DND-41 (cell line): ENCODE data around the gene PHF24.

ENCODE experiments used
- ATAC-seq: fragments of 200-7000 bp; cut with Tn5 transposase; 3 replicates; pipeline ENCODE4 v1.9.1; 2021; ENCODE audit warnings: low read depth; ENCODE audit not compliant: insufficient read depth
- DNase-seq: peaks from one replicate; pipeline ENCODE4 v3.0.0-alpha.2; 2020
- H2AFZ ChIP-seq: 2 replicates; pipeline ENCODE4 v1.6.0; 2012; ENCODE audit warnings: low read depth, low read length
- H3K27ac ChIP-seq: 2 replicates; pipeline ENCODE4 v1.5.1; 2012; ENCODE audit warnings: low read length, inconsistent platforms
- H3K27me3 ChIP-seq: fragments of 200-600 bp; sonication (generic); 2 replicates; pipeline ENCODE4 v1.6.0; 2012; ENCODE audit warnings: low read length, mild to moderate bottlenecking, inconsistent platforms; ENCODE audit not compliant: insufficient read depth, poor library complexity
- H3K36me3 ChIP-seq: 2 replicates; pipeline ENCODE4 v1.5.1; 2012; ENCODE audit warnings: low read length, inconsistent platforms; ENCODE audit not compliant: insufficient read depth
- H3K4me1 ChIP-seq: 2 replicates; pipeline ENCODE4 v1.5.1; 2012; ENCODE audit warnings: mild to moderate bottlenecking, low read length; ENCODE audit not compliant: insufficient read depth
- H3K4me2 ChIP-seq: 2 replicates; pipeline ENCODE4 v1.6.0; 2012; ENCODE audit warnings: mild to moderate bottlenecking, moderate library complexity, low read length, inconsistent platforms; ENCODE audit not compliant: insufficient read depth
- H3K4me3 ChIP-seq, 2 experiments: fragments of 200-600 bp in 1 of 2; shearing (Covaris generic) in 1 of 2; 2 replicates each; pipeline ENCODE4 v1.5.1; 2012 to 2016; ENCODE audit warnings: inconsistent platforms in 2 of 2, low read length in 2 of 2, mild to moderate bottlenecking in 2 of 2, low read depth in 1 of 2, moderate library complexity in 1 of 2
- H3K79me2 ChIP-seq: 2 replicates; pipeline ENCODE4 v1.6.0; 2012; ENCODE audit warnings: low read length, inconsistent platforms; ENCODE audit not compliant: insufficient read depth
- H3K9ac ChIP-seq: 2 replicates; pipeline ENCODE4 v1.6.0; 2012; ENCODE audit warnings: low read depth, mild to moderate bottlenecking, inconsistent platforms, low read length, moderate library complexity
- H3K9me3 ChIP-seq: 2 replicates; pipeline ENCODE4 v1.5.1; 2012; ENCODE audit warnings: low read length, moderate library complexity, mild to moderate bottlenecking, inconsistent platforms; ENCODE audit not compliant: insufficient read depth, severe bottlenecking
- H4K20me1 ChIP-seq: 2 replicates; pipeline ENCODE4 v1.6.0; 2012; ENCODE audit warnings: low read length; ENCODE audit not compliant: insufficient read depth
- CTCF ChIP-seq: IDR thresholded peaks from 2 replicates; pipeline ENCODE4 v1.5.1; 2012; ENCODE audit warnings: borderline replicate concordance, low read length, moderate library complexity, mild to moderate bottlenecking; ENCODE audit not compliant: poor library complexity, severe bottlenecking; ENCODE audit errors: extremely low read depth
- EZH2 ChIP-seq: IDR thresholded peaks from 3 replicates; pipeline ENCODE4 v1.6.1; 2012; ENCODE audit warnings: borderline replicate concordance, low read depth, mild to moderate bottlenecking, moderate library complexity, low read length, inconsistent platforms; ENCODE audit not compliant: severe bottlenecking

The PHF24 gene

GRCh38 chr9:35000535-35001284 is 42.6 kb downstream of the PHF24 start:
- H3K4me3 ChIP-seq = no peak overlapping the region
- H3K27ac ChIP-seq = no peak overlapping the region
- no peaks in the 10 kb centered on the region for H3K79me2 ChIP-seq
- no peaks in the 10 kb centered on the region for H4K20me1 ChIP-seq
- no peak overlapping the region for H3K4me2 ChIP-seq
- no peaks in the 10 kb centered on the region for H3K9me3 ChIP-seq
- DNase-seq (no peak), ATAC-seq (no peak)
- 0 out of 2 replicates have a peak, but pooled peaks cover 2% of the 10 kb centered on the region for H3K36me3 ChIP-seq
- no peak overlapping the region for H3K9ac ChIP-seq
- TF ChIP-seq CTCF = no peak
- no peak for TF ChIP-seq EZH2
- H2AFZ ChIP-seq = no peak overlapping the region
- no peaks in the 10 kb centered on the region for H3K4me1 ChIP-seq
- H3K27me3 ChIP-seq = no peaks in the 10 kb centered on the region

- H3K4me2 ChIP-seq = no peak overlapping the region
These were observed 43.2 kb downstream of the PHF24 start for GRCh38 chr9:35001285-35001677.

DNA sequence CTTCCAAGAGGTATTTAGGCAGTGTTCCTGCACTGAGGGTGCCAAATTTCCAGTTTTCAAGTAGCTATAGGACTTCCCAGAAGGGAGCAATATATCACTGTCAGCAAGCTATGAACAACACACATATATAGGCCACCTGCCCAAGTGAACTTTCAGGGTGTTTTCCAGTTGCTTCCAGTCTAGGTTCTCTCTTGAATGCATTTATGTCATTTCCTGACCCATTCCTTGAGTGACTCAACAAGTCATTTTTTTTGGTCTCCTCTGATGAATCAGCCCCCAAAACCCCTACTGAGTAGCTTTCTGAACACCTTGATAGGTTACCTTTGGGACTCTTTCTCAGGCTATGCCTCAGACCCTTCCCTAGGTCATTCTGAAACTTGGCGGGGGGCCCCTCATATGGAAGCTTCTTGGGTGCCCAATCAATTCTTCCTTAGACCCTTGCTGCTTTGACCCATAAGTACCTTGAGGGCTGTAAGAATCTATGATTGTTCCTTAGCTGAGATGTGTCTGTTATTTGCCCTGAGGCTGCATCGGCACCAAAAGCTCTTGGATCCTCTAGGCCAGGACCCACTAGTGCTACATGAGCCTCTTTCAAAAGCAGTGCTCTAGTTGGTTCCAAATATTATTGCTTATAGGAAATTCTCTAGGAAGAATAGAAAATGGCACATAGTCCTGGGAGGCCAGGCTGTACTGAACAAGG is 43.9 kb downstream of the PHF24 start:
- Histone ChIP-seq H3K4me1 (no peaks in the 10 kb centered on the region), H3K4me2 (no peak overlapping the region), H3K27me3 (no peaks in the 10 kb centered on the region), H2AFZ (no peak overlapping the region), H3K9me3 (no peaks in the 10 kb centered on the region), H4K20me1 (no peaks in the 10 kb centered on the region), H3K4me3 (no peak overlapping the region), H3K27ac (no peak overlapping the region), H3K9ac (no peak overlapping the region), H3K36me3 (no peaks in the 10 kb centered on the region), H3K79me2 (no peaks in the 10 kb centered on the region)
- TF ChIP-seq CTCF (no peak), EZH2 (no peak)
- ATAC-seq (no peak), DNase-seq (no peak)

More at GRCh38 chr9:35001285-35001677, 43.2 kb downstream of the PHF24 start:
- Histone ChIP-seq H3K9ac (no peak overlapping the region), H3K4me3 (no peak overlapping the region), H3K9me3 (no peaks in the 10 kb centered on the region), H3K27ac (no peak overlapping the region), H3K79me2 (no peaks in the 10 kb centered on the region), H3K4me1 (no peaks in the 10 kb centered on the region), H2AFZ (no peak overlapping the region), H3K36me3 (0 out of 2 replicates have a peak, but pooled peaks cover 2% of the 10 kb centered on the region), H3K27me3 (no peaks in the 10 kb centered on the region), H4K20me1 (no peaks in the 10 kb centered on the region)
- no peak for ATAC-seq
- no peak for TF ChIP-seq CTCF
- TF ChIP-seq EZH2 = no peak
- DNase-seq = no peak
